HCT116 (cell line): ENCODE results near the gene TBC1D2B. TPM values are rescaled to one million over a fixed set of nuclear protein-coding genes. Genes with fewer than 3 reads are reported as not detected.

Source experiments
- ATAC-seq: fragments of 200-7000 bp; cut with Tn5 transposase; 2 replicates; pipeline ENCODE4 v1.9.1; 2020; ENCODE audit warnings: mild to moderate bottlenecking, moderate library complexity
- BruUV-seq: library from RNA; stranded (reverse); fragments of 400-500 nt; replicated peaks from 2 replicates; lab custom pipeline; 2021; lab: Mats Ljungman, UMichigan
- CTCF ChIA-PET: fragments of 300-600 bp; sonication (Branson Sonifier 250); formaldehyde crosslinking; loops from one replicate; lab custom pipeline; 2021; ENCODE audit warnings: antibody characterized with exemption; lab: Charles Lee
- POLR2A ChIA-PET: fragments of 300-600, 350-600 bp; sonication (Branson Sonifier 250); formaldehyde crosslinking; loops from one replicate; lab custom pipeline; 2021; ENCODE audit warnings: antibody characterized with exemption; lab: Charles Lee
- RAD21 ChIA-PET, 2 experiments: fragments of 300-600 bp; sonication (Branson Sonifier 250); formaldehyde crosslinking; loops; one replicate each; lab custom pipeline; 2023; ENCODE audit warnings: low total read pairs in 2 of 2; ENCODE audit not compliant: uncharacterized antibody in 2 of 2, unreplicated experiment in 2 of 2, low non-redundant PET in 1 of 2; lab: Charles Lee
- DNase-seq: peaks from one replicate; pipeline ENCODE4 v3.0.0-alpha.2; 2010; ENCODE audit warnings: low read depth, low spot score
- H2AFZ ChIP-seq: fragments of 200-600 bp; shearing (Covaris generic), sonication (generic); 2 replicates; pipeline ENCODE4 v1.6.1; 2017; ENCODE audit warnings: low read depth, mixed run types, mixed read lengths, antibody characterized with exemption, low read length; ENCODE audit not compliant: poor library complexity, severe bottlenecking
- H3K27ac ChIP-seq: 2 replicates; pipeline ENCODE4 v1.5.1; 2012; ENCODE audit warnings: low read depth, low read length
- H3K27me3 ChIP-seq: fragments of 200-600 bp; sonication (generic); 2 replicates; pipeline ENCODE4 v1.6.1; 2016; ENCODE audit warnings: mixed run types, low read length, mixed read lengths; ENCODE audit not compliant: insufficient read depth
- H3K36me3 ChIP-seq, 2 experiments: fragments of 200-500 bp in 1 of 2; fragments of 200-600 bp in 1 of 2; sonication (Bioruptor generic) in 1 of 2; sonication (generic) in 1 of 2; 2 replicates each; pipeline versions ENCODE4 v1.5.1 to v1.6.1; 2014 to 2016; ENCODE audit warnings: low read length in 2 of 2, inconsistent platforms in 1 of 2, mixed read lengths in 1 of 2, mixed run types in 1 of 2; ENCODE audit not compliant: insufficient read depth in 2 of 2, control insufficient read depth in 1 of 2
- H3K4me1 ChIP-seq, 2 experiments: fragments of 200-600 bp in 1 of 2; sonication (generic) in 1 of 2; 2 replicates each; pipeline versions ENCODE4 v1.5.1 to v1.6.1; 2012 to 2017; ENCODE audit warnings: low read length in 2 of 2, inconsistent platforms in 1 of 2, mild to moderate bottlenecking in 1 of 2, mixed read lengths in 1 of 2, mixed run types in 1 of 2, moderate library complexity in 1 of 2; ENCODE audit not compliant: insufficient read depth in 2 of 2, control insufficient read depth in 1 of 2
- H3K4me2 ChIP-seq: fragments of 200-600 bp; sonication (generic); 2 replicates; pipeline ENCODE4 v1.6.1; 2017; ENCODE audit warnings: mixed run types, low read length, mixed read lengths
- H3K4me3 ChIP-seq, 2 experiments: fragments of 200-600 bp in 1 of 2; sonication (generic) in 1 of 2; replicated peaks in 1 of 2; 2 replicates each; pipeline ENCODE4 v1.5.1; 2011 to 2016; ENCODE audit warnings: low read length in 2 of 2, control low read depth in 1 of 2, low read depth in 1 of 2, mild to moderate bottlenecking in 1 of 2, mixed read lengths in 1 of 2, mixed run types in 1 of 2
- H3K79me2 ChIP-seq: fragments of 200-600 bp; sonication (generic); 2 replicates; pipeline ENCODE4 v1.6.1; 2017; ENCODE audit warnings: mild to moderate bottlenecking, mixed run types, low read length, moderate library complexity, mixed read lengths; ENCODE audit not compliant: insufficient read depth
- H3K9ac ChIP-seq: fragments of 200-600 bp; sonication (generic); 2 replicates; pipeline ENCODE4 v1.6.1; 2016; ENCODE audit warnings: low read length, mixed read lengths
- H3K9me2 ChIP-seq: fragments of 200-600 bp; sonication (generic), shearing (Covaris generic); 2 replicates; pipeline ENCODE4 v1.6.1; 2017; ENCODE audit warnings: mixed run types, mild to moderate bottlenecking, moderate library complexity; ENCODE audit not compliant: insufficient read depth
- H3K9me3 ChIP-seq, 2 experiments: fragments of 200-500 bp in 1 of 2; fragments of 200-600 bp in 1 of 2; sonication (Bioruptor generic) in 1 of 2; sonication (generic) in 1 of 2; 2 replicates each; pipeline ENCODE4 v1.6.1; 2014 to 2017; ENCODE audit warnings: low read length in 2 of 2, mixed read lengths in 2 of 2, inconsistent platforms in 1 of 2, low read depth in 1 of 2, mild to moderate bottlenecking in 1 of 2, mixed run types in 1 of 2, moderate library complexity in 1 of 2; ENCODE audit not compliant: control insufficient read depth in 1 of 2, insufficient read depth in 1 of 2
- H4K20me1 ChIP-seq: fragments of 200-600 bp; sonication (generic), shearing (Covaris generic); 2 replicates; pipeline ENCODE4 v1.6.1; 2017; ENCODE audit warnings: mixed run types, mild to moderate bottlenecking, moderate library complexity; ENCODE audit not compliant: insufficient read depth
- ATF3 ChIP-seq: IDR thresholded peaks from 2 replicates; pipeline ENCODE4 v1.6.1; 2012
- CTCF ChIP-seq, 3 experiments: fragments of 200-600 bp in 1 of 3; sonication (generic) in 1 of 3; IDR thresholded peaks in 2 of 3; conservative IDR thresholded peaks in 1 of 3; 2 replicates each; pipeline ENCODE4 v1.5.1; 2012 to 2017; ENCODE audit warnings: low read depth in 2 of 3, low read length in 2 of 3, antibody characterized with exemption in 1 of 3, borderline replicate concordance in 1 of 3, control low read depth in 1 of 3, mild to moderate bottlenecking in 1 of 3, mixed read lengths in 1 of 3, mixed run types in 1 of 3, moderate library complexity in 1 of 3; ENCODE audit not compliant: insufficient read depth in 1 of 3
- EGR1 ChIP-seq: IDR thresholded peaks from 2 replicates; pipeline ENCODE4 v1.6.1; 2012; ENCODE audit warnings: low read depth
- EZH2phosphoT487 ChIP-seq: fragments of 200-600 bp; IDR thresholded peaks from 2 replicates; pipeline ENCODE4 v1.6.1; 2018; ENCODE audit warnings: antibody characterized with exemption, borderline replicate concordance
- FOSL1 ChIP-seq: IDR thresholded peaks from 2 replicates; pipeline ENCODE4 v1.6.1; 2012; ENCODE audit warnings: low read depth
- JUND ChIP-seq: IDR thresholded peaks from 2 replicates; pipeline ENCODE4 v1.6.1; 2012
- MAX ChIP-seq: IDR thresholded peaks from 2 replicates; pipeline ENCODE4 v1.6.1; 2012
- POLR2A ChIP-seq: IDR thresholded peaks from 2 replicates; pipeline ENCODE4 v1.7.0; 2011; ENCODE audit warnings: borderline replicate concordance; ENCODE audit not compliant: insufficient read depth, insufficient read length; ENCODE audit errors: extremely low read depth
- RAD21 ChIP-seq: IDR thresholded peaks from 2 replicates; pipeline ENCODE4 v1.6.1; 2012; ENCODE audit warnings: low read depth, mild to moderate bottlenecking
- REST ChIP-seq: IDR thresholded peaks from 2 replicates; pipeline ENCODE4 v1.6.1; 2012; ENCODE audit warnings: low read depth
- SIN3A ChIP-seq: IDR thresholded peaks from 2 replicates; pipeline ENCODE4 v1.6.1; 2012; ENCODE audit warnings: low read depth
- SRF ChIP-seq: IDR thresholded peaks from 2 replicates; pipeline ENCODE4 v1.6.1; 2012; ENCODE audit warnings: low read depth
- TCF7L2 ChIP-seq: IDR thresholded peaks from 2 replicates; pipeline ENCODE4 v1.7.0; 2011; ENCODE audit warnings: borderline replicate concordance, inconsistent platforms; ENCODE audit not compliant: insufficient read depth, insufficient read length; ENCODE audit errors: extremely low read depth
- ZBTB33 ChIP-seq: IDR thresholded peaks from 2 replicates; pipeline ENCODE4 v1.6.1; 2011; ENCODE audit warnings: mild to moderate bottlenecking, low read length, moderate library complexity; ENCODE audit not compliant: insufficient replicate concordance; ENCODE audit errors: extremely low read depth
- ZFX ChIP-seq: fragments of 450-650 bp; IDR thresholded peaks from 2 replicates; pipeline ENCODE4 v1.6.1; 2017
- ZNF274 ChIP-seq: fragments of 200-500 bp; sonication (Bioruptor generic); IDR thresholded peaks from 2 replicates; pipeline ENCODE4 v1.6.1; 2014; ENCODE audit warnings: mild to moderate bottlenecking, low read depth, low read length, inconsistent platforms
- intact Hi-C: fragments of 100-400 bp; cut with micrococcal nuclease; formaldehyde crosslinking; loops from 2 replicates; pipeline ENCODE4 v1.10.0; 2022
- total RNA-seq: library from RNA; stranded (reverse); gene quantifications from one replicate; pipeline ENCODE4 v1.2.1, GENCODE V29; 2021; ENCODE audit not compliant: unreplicated experiment

TBC1D2B gene
- total RNA-seq, 1 experiment from 2014 or later: 16.6 TPM

- intact Hi-C loops: no loop called here
- Histone ChIP-seq H4K20me1 (no peaks in the 10 kb centered on the region), H3K27ac (no peak overlapping the region), H3K36me3 (no peaks in the 10 kb centered on the region), H3K27me3 (no peaks in the 10 kb centered on the region), H3K4me2 (no peak overlapping the region), H3K9me2 (no peaks in the 10 kb centered on the region), H3K4me3 (no peak overlapping the region), H3K9me3 (no peaks in the 10 kb centered on the region), H3K79me2 (no peaks in the 10 kb centered on the region), H3K4me1 (peaks cover 11 to 20% of the 10 kb centered on the region in 2 experiments), H2AFZ (no peak overlapping the region), H3K9ac (no peak overlapping the region)
- ChIA-PET CTCF (no interaction called here), RAD21 (interaction anchor here in 1 of 2 experiments (1.2 kb wide), 1 partner anchor 33 kb away, joined by 3 read pairs; no protein-coding TSS in a partner anchor), POLR2A (no interaction called here)
- ATAC-seq (no peak), DNase-seq (no peak)
- BruUV-seq: no TSS peak
- no peak for TF ChIP-seq ZNF274
- TF ChIP-seq EGR1: no peak
- no peak for TF ChIP-seq FOSL1
- TF ChIP-seq SRF: no peak
- no peak for TF ChIP-seq ZFX
- no peak for TF ChIP-seq ZBTB33
- TF ChIP-seq TCF7L2: no peak
- no peak for TF ChIP-seq REST
- no peak for TF ChIP-seq POLR2A
- TF ChIP-seq CTCF (IDR thresholded peaks at IDR 0.05 in 2 of 3, conservative IDR thresholded peaks at IDR 0.05 in 1 of 3; ENCODE audit: borderline replicate concordance in 1 of 3, insufficient read depth in 1 of 3, low read depth in 2 of 3, low read length in 2 of 3): no peak
- no peak for TF ChIP-seq RAD21
- no peak for TF ChIP-seq EZH2phosphoT487
- TF ChIP-seq JUND: no peak
- TF ChIP-seq ATF3: no peak
- TF ChIP-seq SIN3A: no peak
- no peak for TF ChIP-seq MAX
These were observed 84.9 kb downstream of the TBC1D2B start for GRCh38 chr15:77992356-77993222.
